ENCODE results near the gene PLEKHG2.
A peak's percentile ranks its signal among the peaks of the same experiment; 100 is the strongest.

The PLEKHG2 gene

DNA sequence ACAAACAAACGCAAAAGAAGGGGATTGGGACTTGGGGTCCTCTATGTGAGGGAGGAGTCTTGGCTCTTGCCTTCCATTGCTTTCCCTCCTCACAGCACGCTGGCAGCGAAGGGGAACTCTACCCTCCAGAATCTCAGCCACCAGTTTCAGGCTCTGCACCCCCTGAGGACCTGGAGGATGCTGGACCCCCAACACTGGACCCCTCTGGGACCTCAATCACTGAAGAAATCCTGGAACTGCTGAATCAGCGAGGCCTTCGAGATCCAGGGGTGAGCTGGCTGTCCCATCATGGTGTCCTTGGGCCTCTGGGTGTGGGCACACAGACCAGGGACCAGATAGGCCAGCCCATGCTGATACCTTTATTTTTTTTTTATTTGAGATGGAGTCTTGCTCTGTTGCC, 9.6 kb downstream of the PLEKHG2 start:
- DNase-seq (ENCODE audit: low spot score) = no peak

- no peak for DNase-seq (ENCODE audit: low spot score)
Measured at GRCh38 chr19:39423258-39424086, 11.0 kb downstream of the PLEKHG2 start.

DNA sequence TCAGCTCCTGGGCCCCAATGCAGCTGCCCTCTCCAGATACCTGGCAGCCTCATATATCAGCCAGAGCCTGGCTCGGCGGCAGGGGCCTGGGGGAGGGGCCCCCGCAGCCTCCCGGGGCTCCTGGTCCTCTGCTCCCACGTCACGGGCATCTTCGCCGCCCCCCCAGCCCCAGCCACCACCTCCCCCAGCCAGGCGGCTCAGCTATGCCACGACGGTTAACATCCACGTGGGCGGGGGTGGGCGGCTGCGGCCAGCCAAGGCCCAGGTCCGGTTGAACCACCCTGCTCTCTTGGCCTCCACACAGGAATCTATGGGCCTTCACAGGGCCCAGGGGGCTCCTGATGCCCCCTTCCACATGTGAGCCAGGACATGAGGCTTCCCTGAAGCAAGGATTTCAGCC, 12.5 kb downstream of the PLEKHG2 start:
- DNase-seq (ENCODE audit: low spot score) = no peak

GRCh38 chr19:39425744-39426143, 13.3 kb downstream of the PLEKHG2 start:
- DNase-seq (ENCODE audit: low spot score) = no peak

DNA sequence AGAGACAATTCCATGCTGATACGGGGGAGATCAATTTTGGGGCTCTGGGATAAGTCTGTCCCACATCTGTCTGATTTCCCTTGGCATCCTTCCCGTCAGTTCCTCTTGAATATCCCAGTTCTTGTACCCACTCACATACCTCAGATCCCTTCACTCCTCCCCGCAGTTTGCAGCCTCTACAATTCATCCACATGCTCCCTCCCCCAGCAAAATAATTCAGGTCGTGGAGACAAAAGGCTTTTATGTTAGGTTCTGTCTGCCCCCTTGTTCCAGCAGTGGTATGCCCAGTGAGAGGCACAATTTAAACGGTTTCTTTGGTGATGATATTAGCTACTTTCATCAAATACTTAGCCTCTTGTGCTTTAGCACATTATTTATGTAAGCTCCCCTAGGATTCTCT, 13.7 kb downstream of the PLEKHG2 start:
- peak; percentile 42 for DNase-seq (ENCODE audit: low spot score)

DNA sequence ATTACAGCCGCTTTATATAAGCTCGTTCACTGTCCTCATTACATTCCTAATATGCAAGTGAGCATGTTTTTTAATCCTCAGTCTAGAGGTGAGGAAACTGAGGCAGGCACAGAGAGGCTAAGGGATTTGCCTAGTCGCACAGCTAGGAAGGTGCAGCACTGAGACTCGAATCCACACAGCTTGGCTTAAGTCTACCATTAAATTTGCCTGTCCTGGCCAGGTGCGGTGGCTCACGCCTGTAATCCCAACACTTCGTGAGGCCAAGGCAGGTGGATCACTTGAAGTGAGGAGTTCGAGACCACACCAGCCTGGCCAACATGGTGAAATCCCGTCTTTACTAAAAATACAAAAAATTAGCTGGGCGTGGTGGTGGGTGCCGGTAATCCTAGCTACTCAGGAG, 15.2 kb downstream of the PLEKHG2 start:
- no peak for DNase-seq (ENCODE audit: low spot score)

GRCh38 chr19:39428283-39429112, 16.0 kb downstream of the PLEKHG2 start:
- DNase-seq (ENCODE audit: low spot score) = no peak

GRCh38 chr19:39430675-39431593, 18.5 kb downstream of the PLEKHG2 start:
- peak; percentile 52 for DNase-seq (ENCODE audit: low spot score)

GRCh38 chr19:39432677-39433025, 20.2 kb downstream of the PLEKHG2 start:
- DNase-seq (ENCODE audit: low spot score) = no peak

- no peak for DNase-seq (ENCODE audit: low spot score)
Measured at GRCh38 chr19:39433480-39434079, 21.1 kb downstream of the PLEKHG2 start.

DNA sequence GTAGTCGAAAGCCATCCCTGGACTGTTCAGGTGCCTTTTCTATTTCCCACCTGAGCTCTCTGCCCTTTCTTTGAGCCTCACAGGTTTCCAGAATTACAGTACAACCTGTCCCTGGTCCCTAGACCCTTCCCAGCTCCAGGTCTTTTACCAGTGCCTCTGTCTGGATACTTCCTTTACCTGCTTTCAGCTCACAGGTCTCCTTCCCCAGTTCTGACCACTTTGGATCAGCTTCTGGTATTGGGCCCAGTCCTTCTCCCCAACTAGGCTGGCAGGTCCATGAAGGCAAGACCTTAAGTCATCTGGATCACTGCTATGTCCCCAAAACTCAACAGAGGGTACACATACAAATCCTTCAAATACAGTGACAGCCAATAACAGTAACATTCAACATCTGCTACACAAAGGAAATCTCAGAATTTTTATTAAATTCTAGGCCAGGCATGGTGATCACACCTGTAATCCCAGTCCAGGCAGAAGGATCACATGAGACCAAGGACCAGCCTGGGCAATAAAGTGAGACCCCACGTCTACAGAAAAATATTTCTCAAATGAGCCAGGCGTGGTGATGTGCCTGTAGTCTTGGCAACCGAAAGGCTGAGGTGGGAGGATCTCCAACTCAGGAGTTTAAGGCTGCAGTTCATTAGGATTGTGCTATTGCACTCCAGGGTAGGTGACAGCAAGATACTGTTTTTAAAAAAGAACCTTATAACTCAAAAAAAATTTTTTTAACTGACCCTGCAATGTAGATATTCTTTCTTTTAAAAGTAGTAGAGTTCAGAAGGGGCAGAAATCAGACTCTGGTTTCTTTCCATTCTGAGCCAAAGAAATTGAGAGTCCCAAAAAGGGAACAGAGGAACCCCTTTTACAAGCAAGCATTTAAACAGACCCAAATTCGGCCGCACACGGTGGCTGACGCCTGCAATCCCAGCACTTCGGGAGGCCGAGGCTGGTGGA, 21.9 kb downstream of the PLEKHG2 start:
- DNase-seq (ENCODE audit: low spot score) = no peak

DNA sequence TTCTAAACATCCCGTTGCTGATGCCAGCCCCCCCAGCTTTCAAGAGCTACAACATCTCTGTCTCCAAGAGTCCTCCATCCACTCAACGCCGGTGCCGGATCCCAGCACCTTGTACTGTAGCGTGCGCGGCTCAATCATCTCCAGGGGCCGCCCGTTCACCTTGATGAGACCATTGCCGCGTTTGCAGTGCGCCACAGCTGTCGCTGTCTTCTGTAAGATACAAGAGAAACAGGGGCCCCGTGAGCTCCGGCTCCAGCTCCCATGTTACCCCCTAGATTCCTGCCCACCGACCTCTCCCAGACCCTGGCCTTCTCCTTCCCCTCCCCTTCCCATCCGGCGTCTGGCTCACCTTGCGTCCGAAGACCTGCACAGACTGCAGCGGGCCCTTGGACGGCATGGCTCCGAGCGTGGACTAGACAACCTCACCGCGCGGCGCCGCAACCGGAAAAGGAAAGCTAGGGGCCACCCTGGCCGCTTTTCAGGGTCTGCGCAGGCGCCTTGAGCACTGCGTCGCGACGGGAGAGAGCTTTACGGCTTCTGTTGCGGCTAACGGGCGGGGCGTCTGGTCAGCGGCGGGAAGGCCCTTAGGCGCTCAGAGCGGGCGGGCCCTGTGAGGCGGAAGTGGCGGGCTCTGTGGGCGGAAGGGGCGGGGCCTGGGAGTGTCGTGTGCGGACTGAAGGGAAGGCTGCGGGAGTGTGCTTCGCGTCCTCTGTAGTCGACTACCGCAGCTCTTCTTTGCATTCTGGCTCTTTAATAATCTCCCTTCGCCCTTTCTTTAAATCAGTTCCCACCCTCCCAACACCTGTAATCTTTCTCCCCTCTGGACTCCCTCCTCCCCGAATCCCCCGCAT, 23.3 kb downstream of the PLEKHG2 start, which contains the start of gene RPS16:
TSS of gene RPS16 (minus strand) at position 451 of the 851 bp plus-strand sequence. CDS start at position 397, 54 bp downstream.
- DNase-seq (ENCODE audit: low spot score) = peak; percentile 97

- no peak for DNase-seq (ENCODE audit: low spot score)
Measured at GRCh38 chr19:39436350-39436716, 23.9 kb downstream of the PLEKHG2 start.

GRCh38 chr19:39438270-39438934, 25.9 kb downstream of the PLEKHG2 start:
- no peak for DNase-seq (ENCODE audit: low spot score)

- no peak for DNase-seq (ENCODE audit: low spot score)
Measured at GRCh38 chr19:39444598-39445195, 32.2 kb downstream of the PLEKHG2 start.

DNA sequence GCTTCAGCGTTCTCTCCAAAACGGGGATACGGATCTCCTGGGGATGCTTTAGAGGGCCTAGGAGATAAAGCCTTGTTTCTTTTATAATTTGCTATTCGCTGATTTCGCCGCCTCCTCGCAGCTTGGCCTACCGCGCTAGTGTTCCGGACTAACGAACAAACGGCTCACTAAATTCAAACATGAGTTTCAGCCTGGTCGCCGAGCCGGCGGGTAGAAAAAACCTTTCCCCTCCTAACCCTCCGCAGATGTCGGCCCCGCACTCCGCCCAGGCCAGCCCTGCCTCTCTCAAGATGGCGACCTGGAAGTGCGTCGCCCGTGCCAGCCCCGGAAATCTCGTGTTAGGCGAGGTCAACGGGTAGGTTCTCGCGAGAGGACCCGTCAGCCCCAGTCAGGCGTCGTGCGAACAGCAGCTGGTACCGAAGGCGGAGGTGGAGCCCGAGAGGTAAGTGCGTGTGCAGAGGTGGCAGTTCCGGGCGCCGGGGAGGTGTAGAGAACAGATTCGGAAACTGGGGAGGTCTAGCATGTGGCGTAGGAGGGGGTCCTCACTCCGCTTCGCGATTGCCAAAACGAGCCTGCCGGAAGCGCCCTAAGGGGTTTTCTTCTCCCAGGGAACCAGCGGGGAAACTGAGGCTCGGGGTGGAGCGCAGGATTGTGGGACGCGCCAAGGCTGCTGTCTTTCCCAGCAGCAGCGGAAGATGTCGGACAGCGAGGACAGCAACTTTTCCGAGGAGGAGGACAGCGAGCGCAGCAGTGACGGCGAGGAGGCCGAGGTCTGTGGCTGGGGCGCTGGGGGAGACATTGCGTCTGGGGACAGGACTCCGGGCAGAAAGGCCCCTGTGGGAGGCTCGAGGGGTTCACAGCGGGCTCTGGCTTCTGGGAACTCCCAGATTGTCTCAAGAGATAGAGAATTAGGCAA, 33.0 kb downstream of the PLEKHG2 start, which contains the start of gene SUPT5H:
TSS of gene SUPT5H (plus strand) at position 387 of the 916 bp plus-strand sequence. CDS start at position 696, 309 bp downstream.
- DNase-seq (ENCODE audit: low spot score) = peak; percentile 94

DNA sequence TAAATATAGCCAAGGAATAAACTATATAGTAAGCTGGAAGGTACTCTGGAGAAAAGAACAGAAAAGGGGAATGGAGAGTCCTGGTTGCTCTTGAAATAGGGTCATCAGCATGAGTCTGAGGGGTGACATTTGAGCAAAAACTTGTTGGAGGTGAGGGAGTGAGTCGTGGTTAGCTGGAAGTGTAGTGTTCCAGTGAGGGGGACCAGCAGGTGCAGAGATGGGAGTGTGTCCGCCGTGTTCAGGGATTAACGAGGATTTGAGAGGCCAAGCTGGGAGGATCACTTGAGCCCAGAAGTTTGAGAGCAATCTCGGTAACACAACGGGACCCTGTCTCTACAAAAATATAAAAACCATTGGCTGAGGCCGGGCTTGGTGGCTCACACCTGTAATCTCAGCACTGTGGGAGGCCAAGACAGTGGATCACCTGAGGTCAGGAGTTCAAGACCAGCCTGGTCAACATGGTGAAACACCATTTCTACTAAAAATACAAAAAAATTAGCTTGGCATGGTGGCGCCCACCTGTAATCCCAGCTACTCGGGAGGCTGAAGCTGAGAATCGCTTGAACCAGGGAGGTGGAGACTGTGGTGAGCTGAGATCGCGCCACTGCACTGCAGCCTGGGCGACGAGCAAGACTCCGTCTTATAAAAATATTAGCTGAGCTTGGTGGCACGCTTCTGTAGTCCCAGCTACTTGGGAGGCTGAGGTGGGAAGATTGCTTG, 34.1 kb downstream of the PLEKHG2 start:
- DNase-seq (ENCODE audit: low spot score) = no peak
